Thyroid gland (tissue), 4 donors: ENCODE data around the gene CDKN1B. TPM values are rescaled to one million over a fixed set of nuclear protein-coding genes. Genes with fewer than 3 reads are reported as not detected.

Source experiments
- DNase-seq, 2 donors: peaks; one replicate each; pipeline ENCODE4 v3.0.0-alpha.2; 2019
- H3K27ac ChIP-seq, 3 donors: fragments of 200-600 bp; sonication (generic); 1 replicate in 2 of 3; 2 replicates in 1 of 3; pipeline ENCODE4 v1.5.1; 2016 to 2019; ENCODE audit warnings: mild to moderate bottlenecking in 1 of 3, moderate library complexity in 1 of 3
- H3K27me3 ChIP-seq: fragments of 200-600 bp; sonication (generic); one replicate; pipeline ENCODE4 v1.5.1; 2019
- H3K36me3 ChIP-seq, 2 donors: fragments of 200-600 bp; sonication (generic); one replicate each; pipeline ENCODE4 v1.5.1; 2016 to 2019
- H3K4me1 ChIP-seq, 2 donors: fragments of 200-600 bp; sonication (generic); one replicate each; pipeline ENCODE4 v1.5.1; 2017 to 2019
- H3K4me3 ChIP-seq, 3 donors: fragments of 200-600 bp; sonication (generic); replicated peaks in 1 of 3; 1 replicate in 2 of 3; 2 replicates in 1 of 3; pipeline ENCODE4 v1.5.1; 2016; ENCODE audit warnings: mild to moderate bottlenecking in 1 of 3
- H3K9me3 ChIP-seq: fragments of 200-600 bp; sonication (generic); one replicate; pipeline ENCODE4 v1.5.1; 2017
- POLR2A ChIP-seq, 2 donors: fragments of 450-650 bp; IDR thresholded peaks; one replicate each; pipeline ENCODE4 v1.6.1; 2017; ENCODE audit warnings: antibody characterized with exemption in 2 of 2, mild to moderate bottlenecking in 2 of 2, moderate library complexity in 1 of 2
- WGBS, 2 donors: methylation state at CpG; one replicate each; pipeline ENCODE4 v1.1.5; 2017; 5-methylcytosine and 5-hydroxymethylcytosine counted together
- intact Hi-C: fragments of 100-400 bp; cut with DNase I; formaldehyde crosslinking; loops from one replicate; pipeline ENCODE4 v1.15.1; 2023
- total RNA-seq, 4 donors: library from RNA; depleted of rRNA; stranded (reverse); fragments of >200 nt; gene quantifications; one replicate each; pipeline ENCODE4 v1.2.3, GENCODE V29; 2016
- TF ChIP-seq, protein P1 (sequence below), 6 experiments: fragments of 200-600 bp in 3 of 6; fragments of 450-650 bp in 3 of 6; sonication (generic) in 3 of 6; IDR thresholded peaks; one replicate each; pipeline ENCODE4 v1.5.1; 2016 to 2019; ENCODE audit warnings: antibody characterized with exemption in 6 of 6, mild to moderate bottlenecking in 2 of 6, inconsistent platforms in 1 of 6, moderate library complexity in 1 of 6

Gene CDKN1B
- total RNA-seq, 4 donors from 2014 or later = 52.3 to 77.3 (median 62.7) TPM

DNA sequence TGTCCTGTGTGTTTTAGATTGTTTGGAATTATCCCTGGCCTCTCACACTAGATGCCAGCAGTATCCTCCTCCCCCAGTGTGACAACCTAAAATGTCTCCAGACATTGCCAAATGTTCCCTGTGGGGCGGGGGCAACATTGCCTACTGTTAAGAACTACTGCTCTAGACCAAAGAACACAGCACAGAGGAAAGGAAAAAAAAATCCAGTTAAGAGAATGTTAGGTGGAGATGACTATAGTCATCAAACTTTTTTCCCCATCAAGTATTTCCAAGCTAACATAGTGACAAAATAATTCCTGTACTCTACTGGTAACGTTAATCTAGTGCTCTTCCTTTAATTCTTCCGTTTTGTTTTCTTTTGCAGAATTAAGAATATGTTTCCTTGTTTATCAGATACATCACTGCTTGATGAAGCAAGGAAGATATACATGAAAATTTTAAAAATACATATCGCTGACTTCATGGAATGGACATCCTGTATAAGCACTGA, 3.5 kb downstream of the CDKN1B start:
- intact Hi-C loops = loop anchor here (10.0 kb wide), 1 partner anchor 174 kb away; the partner anchor contains the start of gene GPRC5A
- no peak overlapping the region for H3K4me3 ChIP-seq
- H3K27ac ChIP-seq = peak overlapping the region; percentile 98 to 100 (median 100)
- 57 to 69% methylated on average over 4 of the region's 4 CpGs for WGBS, 2 donors
- no peaks in the 10 kb centered on the region for H3K27me3 ChIP-seq
- H3K36me3 ChIP-seq = peaks cover 6 to 10% of the 10 kb centered on the region in 2 donors
- no peak for DNase-seq
- H3K4me1 ChIP-seq = peaks cover 19 to 29% of the 10 kb centered on the region in 2 donors
- TF ChIP-seq POLR2A (IDR thresholded peaks at IDR 0.05) = no peak
- TF ChIP-seq, protein P1, sequence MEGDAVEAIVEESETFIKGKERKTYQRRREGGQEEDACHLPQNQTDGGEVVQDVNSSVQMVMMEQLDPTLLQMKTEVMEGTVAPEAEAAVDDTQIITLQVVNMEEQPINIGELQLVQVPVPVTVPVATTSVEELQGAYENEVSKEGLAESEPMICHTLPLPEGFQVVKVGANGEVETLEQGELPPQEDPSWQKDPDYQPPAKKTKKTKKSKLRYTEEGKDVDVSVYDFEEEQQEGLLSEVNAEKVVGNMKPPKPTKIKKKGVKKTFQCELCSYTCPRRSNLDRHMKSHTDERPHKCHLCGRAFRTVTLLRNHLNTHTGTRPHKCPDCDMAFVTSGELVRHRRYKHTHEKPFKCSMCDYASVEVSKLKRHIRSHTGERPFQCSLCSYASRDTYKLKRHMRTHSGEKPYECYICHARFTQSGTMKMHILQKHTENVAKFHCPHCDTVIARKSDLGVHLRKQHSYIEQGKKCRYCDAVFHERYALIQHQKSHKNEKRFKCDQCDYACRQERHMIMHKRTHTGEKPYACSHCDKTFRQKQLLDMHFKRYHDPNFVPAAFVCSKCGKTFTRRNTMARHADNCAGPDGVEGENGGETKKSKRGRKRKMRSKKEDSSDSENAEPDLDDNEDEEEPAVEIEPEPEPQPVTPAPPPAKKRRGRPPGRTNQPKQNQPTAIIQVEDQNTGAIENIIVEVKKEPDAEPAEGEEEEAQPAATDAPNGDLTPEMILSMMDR (IDR thresholded peaks at IDR 0.05) = no peak
- no peaks in the 10 kb centered on the region for H3K9me3 ChIP-seq

DNA sequence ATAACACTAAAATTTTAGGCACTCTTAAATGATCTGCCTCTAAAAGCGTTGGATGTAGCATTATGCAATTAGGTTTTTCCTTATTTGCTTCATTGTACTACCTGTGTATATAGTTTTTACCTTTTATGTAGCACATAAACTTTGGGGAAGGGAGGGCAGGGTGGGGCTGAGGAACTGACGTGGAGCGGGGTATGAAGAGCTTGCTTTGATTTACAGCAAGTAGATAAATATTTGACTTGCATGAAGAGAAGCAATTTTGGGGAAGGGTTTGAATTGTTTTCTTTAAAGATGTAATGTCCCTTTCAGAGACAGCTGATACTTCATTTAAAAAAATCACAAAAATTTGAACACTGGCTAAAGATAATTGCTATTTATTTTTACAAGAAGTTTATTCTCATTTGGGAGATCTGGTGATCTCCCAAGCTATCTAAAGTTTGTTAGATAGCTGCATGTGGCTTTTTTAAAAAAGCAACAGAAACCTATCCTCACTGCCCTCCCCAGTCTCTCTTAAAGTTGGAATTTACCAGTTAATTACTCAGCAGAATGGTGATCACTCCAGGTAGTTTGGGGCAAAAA, 4.1 kb downstream of the CDKN1B start:
- peaks cover 6 to 10% of the 10 kb centered on the region in 2 donors for H3K36me3 ChIP-seq
- WGBS, 2 donors = 58 to 79% methylated on average over 3 of the region's 3 CpGs
- TF ChIP-seq, protein P1 (IDR thresholded peaks at IDR 0.05) = no peak
- no peak for TF ChIP-seq POLR2A (IDR thresholded peaks at IDR 0.05)
- H3K4me3 ChIP-seq = no peak overlapping the region
- peak overlapping the region; percentile 98 to 100 (median 100) for H3K27ac ChIP-seq
- H3K27me3 ChIP-seq = no peaks in the 10 kb centered on the region
- H3K4me1 ChIP-seq = peaks cover 17 to 24% of the 10 kb centered on the region in 2 donors
- no peak for DNase-seq
- intact Hi-C loops = loop anchor here (10.0 kb wide), 1 partner anchor 174 kb away; the partner anchor contains the start of gene GPRC5A
- no peaks in the 10 kb centered on the region for H3K9me3 ChIP-seq

DNA sequence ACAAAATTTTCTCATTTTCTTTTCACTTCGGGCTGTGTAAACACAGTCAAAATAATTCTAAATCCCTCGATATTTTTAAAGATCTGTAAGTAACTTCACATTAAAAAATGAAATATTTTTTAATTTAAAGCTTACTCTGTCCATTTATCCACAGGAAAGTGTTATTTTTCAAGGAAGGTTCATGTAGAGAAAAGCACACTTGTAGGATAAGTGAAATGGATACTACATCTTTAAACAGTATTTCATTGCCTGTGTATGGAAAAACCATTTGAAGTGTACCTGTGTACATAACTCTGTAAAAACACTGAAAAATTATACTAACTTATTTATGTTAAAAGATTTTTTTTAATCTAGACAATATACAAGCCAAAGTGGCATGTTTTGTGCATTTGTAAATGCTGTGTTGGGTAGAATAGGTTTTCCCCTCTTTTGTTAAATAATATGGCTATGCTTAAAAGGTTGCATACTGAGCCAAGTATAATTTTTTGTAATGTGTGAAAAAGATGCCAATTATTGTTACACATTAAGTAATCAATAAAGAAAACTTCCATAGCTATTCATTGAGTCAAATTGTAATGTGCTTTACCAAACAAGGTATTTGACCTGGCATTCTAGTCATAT, 4.8 kb downstream of the CDKN1B start:
- no peaks in the 10 kb centered on the region for H3K27me3 ChIP-seq
- no peak overlapping the region for H3K4me3 ChIP-seq
- 72 to 79% methylated on average over 2 of the region's 2 CpGs for WGBS, 2 donors
- no peak for DNase-seq
- H3K9me3 ChIP-seq = no peaks in the 10 kb centered on the region
- no peak for TF ChIP-seq POLR2A (IDR thresholded peaks at IDR 0.05)
- TF ChIP-seq, protein P1 (IDR thresholded peaks at IDR 0.05) = no peak
- H3K36me3 ChIP-seq = peaks cover 6 to 10% of the 10 kb centered on the region in 2 donors
- intact Hi-C loops = loop anchor here (10.0 kb wide), 1 partner anchor 173 kb away; the partner anchor contains the start of gene GPRC5A
- peaks cover 17 to 28% of the 10 kb centered on the region in 2 donors for H3K4me1 ChIP-seq
- peak overlapping the region; percentile 98 to 100 (median 100) for H3K27ac ChIP-seq

DNA sequence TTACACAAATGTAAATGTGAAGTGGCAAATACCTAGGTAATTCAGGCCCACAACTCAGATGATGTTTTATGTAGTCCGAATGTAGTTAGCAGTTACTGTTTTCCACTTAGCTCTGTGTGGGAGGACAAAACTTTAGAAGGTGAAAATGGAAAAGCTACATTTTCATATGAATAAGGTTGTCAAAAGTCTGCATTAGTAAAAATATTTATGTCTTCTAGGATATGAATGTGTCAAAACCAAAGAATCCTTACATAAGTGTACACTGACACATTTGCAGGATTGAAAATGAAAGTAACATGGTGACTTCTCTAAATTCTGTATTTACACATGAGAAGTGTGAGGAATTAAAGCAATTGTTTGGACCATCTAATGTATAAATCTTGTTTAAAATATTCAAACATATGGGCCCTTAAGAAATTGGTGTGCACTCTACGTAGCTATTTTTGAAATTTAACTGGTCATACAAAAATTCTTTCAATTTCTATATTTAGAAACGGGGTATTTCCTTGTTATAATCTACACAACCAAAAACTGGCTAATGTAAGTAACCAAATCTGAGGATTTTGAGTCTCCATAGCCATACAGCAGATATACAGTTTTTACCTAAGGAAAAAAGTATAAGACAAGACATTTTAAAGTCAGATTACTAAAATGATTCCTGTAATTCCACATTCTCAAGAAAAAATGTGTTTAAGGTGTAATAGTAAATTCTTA, 5.4 kb downstream of the CDKN1B start:
- peak overlapping the region; percentile 98 to 100 (median 100) for H3K27ac ChIP-seq
- peaks cover 6 to 10% of the 10 kb centered on the region in 2 donors for H3K36me3 ChIP-seq
- intact Hi-C loops = loop anchor here (10.0 kb wide), 1 partner anchor 172 kb away; the partner anchor contains the start of gene GPRC5A
- H3K4me3 ChIP-seq = no peak overlapping the region
- 37 to 60% methylated on average over 3 of the region's 3 CpGs for WGBS, 2 donors
- H3K27me3 ChIP-seq = no peaks in the 10 kb centered on the region
- DNase-seq = no peak
- H3K4me1 ChIP-seq = peaks cover 17 to 28% of the 10 kb centered on the region in 2 donors
- TF ChIP-seq, protein P1 (IDR thresholded peaks at IDR 0.05) = no peak
- no peak for TF ChIP-seq POLR2A (IDR thresholded peaks at IDR 0.05)
- H3K9me3 ChIP-seq = no peaks in the 10 kb centered on the region
